Hematopoietic multipotent progenitor cell (in vitro differentiated cells): ENCODE data around the gene CMC2. TPM values are rescaled to one million over a fixed set of nuclear protein-coding genes. Genes with fewer than 3 reads are reported as not detected.

ENCODE experiments used
- DNase-seq, 3 donors: peaks; one replicate each; pipeline ENCODE4 v3.0.0-alpha.2; 2011 to 2015; ENCODE audit warnings: low read depth in 2 of 3, low spot score in 2 of 3
- total RNA-seq: library from RNA; depleted of rRNA; stranded (reverse); fragments of >200 nt; gene quantifications from one replicate; pipeline ENCODE4 v1.2.3, GENCODE V29; 2012

The CMC2 gene
- total RNA-seq: 24.5 TPM

GRCh38 chr16:81006813-81007695, at the start of gene CMC2, which contains the start of gene CENPN:
TSS of gene CMC2 (minus strand) at chr16:81006885. CDS start at chr16:80997394, 9,491 bp downstream.
TSS of gene CENPN (plus strand) at chr16:81007214. CDS start at chr16:81011940, 4,726 bp downstream.
- peak; percentile 98 to 99 (median 99) for DNase-seq

DNA sequence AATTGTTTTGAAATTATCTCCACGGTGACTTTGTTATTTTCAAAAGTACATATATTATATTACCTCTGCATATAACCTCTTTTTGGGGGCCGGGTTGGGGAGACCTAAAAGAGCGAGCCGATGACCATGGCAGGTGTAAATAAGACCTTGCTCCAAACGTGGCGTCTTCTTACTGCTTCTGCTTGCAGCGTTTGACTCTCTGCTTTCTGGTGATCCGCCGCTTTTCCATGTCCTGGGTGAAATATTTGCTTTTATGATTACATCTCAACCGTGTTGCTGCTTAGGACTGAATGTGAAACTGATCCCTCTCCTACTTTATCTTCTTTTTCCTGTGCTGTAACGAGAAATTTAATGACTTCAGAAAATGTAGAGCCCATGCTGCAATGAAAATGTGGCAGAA, 47.1 kb upstream of the CMC2 start:
- no peak for DNase-seq

- DNase-seq: no peak
Measured at GRCh38 chr16:81042821-81043220, 36.1 kb upstream of the CMC2 start.

- no peak for DNase-seq
Measured at GRCh38 chr16:81041696-81042095, 35.0 kb upstream of the CMC2 start.

- DNase-seq: no peak
Measured at GRCh38 chr16:81040842-81041241, 34.2 kb upstream of the CMC2 start.

- DNase-seq: no peak
Measured at GRCh38 chr16:81040131-81040530, 33.4 kb upstream of the CMC2 start.

- DNase-seq: peak in 2 of 3 donors; percentile 7 to 46
Measured at GRCh38 chr16:81036751-81037350, 30.2 kb upstream of the CMC2 start.

DNA sequence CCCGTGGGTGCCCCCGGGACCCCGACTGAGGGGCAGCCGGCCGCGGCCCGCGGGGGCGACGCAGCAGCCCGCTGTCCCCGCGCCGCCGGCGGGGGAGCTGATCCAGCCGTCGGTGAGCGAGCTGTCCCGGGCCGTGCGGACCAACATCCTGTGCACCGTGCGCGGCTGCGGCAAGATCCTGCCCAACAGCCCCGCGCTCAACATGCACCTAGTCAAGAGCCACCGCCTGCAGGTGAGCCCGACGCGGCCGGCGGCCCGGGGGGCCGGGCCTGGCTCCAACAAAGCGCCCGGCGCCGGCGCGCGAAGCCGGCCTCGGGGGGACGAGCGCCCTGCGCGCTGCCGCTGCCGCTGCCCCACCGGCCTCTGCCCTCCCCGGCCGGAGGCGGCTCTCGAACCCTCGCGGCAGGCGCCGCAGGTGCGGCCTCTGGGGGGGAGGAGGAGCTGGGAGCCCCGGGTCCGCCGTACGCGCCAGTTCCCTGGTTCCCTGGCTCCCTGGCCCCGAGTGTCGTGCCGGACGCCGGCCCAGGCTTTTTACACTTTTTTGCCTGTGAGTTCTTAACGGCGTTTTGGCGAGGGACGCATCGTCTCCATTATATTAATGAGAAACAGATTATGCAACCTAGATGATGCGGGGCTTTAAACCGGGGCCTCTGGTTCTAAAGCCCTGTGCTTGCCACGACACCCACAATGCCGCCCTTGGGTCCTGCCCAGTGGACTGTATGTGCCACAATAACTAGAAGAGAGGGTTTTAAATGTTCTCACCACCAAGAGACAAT, 29.5 kb upstream of the CMC2 start:
- DNase-seq: peak; percentile 4 to 36 (median 23)

DNA sequence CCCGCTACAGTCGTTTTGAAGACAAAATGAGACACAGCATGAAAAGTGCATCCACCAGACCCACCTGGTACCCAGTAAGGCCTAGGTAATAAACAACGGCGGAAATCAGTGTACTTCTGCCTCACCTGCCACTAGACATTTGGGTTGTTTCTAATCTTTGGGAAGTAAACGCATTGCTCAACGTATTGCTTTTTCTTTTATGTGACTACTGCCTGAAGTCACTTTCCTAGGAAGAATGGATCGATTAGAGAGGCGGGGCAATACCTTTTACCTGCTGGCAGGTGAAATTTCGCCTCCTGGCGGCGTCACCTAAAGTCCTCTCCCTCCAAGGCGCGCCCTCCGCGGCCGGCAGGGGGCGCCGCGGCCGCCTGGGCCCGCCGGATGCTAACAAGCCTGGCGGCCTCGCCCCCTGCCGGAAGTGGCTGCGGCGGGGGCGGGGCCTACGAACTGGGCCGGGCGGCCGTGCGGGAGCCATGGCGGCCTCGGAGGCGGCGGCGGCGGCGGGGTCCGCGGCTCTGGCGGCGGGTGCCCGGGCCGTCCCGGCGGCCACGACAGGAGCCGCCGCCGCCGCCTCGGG, 28.8 kb upstream of the CMC2 start, which contains the start of gene ATMIN:
Gene ATMIN (plus strand): TSS at position 445 of the 577 bp plus-strand sequence. CDS start 29 bp downstream, at position 474.
- DNase-seq: peak; percentile 86 to 93 (median 89)

- no peak for DNase-seq
Measured at GRCh38 chr16:81029930-81030604, 23.4 kb upstream of the CMC2 start.

- no peak for DNase-seq
Measured at GRCh38 chr16:81026429-81026828, 19.7 kb upstream of the CMC2 start.

- DNase-seq: no peak
Measured at GRCh38 chr16:81018496-81018895, 11.8 kb upstream of the CMC2 start.

GRCh38 chr16:81014672-81015071, 8.0 kb upstream of the CMC2 start:
- no peak for DNase-seq

DNA sequence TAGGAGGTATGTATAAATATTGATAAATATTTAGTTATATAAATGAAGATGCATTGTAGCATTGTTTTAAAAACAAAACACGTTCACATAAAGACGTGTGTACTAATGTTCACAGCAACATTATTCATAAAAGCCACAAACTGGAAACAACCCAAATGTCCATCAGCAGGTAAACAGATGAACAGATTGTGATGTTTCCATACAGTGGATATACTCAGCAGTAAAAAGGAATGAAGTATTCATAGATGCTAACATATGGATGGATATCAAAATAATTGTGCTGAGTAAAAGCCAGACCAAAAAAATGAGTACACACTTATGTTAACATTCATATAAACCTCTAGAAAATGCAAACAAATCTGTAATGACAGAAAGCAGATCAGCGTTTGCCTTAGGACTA, 6.3 kb upstream of the CMC2 start:
- DNase-seq: no peak

- no peak for DNase-seq
Measured at GRCh38 chr16:81008505-81008789, 1.8 kb upstream of the CMC2 start.

DNA sequence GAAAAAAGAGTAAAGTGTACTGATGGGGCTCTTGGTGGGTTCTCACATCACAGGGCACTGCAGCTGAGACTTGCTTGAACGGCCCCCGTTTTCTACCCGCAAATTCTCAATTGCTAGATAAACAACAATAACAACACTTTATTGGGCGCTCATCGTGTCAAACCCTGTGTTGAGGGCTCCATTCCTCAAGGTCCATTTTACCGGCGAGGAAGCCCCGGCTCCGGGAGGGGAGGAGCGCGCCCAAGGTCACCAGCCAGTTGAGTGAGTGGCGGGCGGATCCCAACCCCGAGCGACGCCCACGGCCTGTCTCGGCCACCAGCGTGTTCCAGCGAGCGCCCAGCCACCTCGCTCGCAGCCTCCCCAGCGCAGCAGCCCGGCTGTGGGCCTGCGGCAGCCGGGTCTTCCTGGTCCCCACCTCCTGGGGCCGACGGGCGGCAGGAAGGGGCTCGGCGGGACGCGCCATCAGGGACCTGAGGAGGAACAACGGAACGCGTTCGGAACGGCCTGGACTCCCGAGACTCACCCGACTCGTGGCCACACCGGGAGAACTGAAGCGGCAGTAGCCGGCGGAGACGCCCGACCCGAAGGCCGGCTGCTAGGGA, 373 bp downstream of the CMC2 start:
- peak in 1 of 3 donors; percentile 62 for DNase-seq

DNA sequence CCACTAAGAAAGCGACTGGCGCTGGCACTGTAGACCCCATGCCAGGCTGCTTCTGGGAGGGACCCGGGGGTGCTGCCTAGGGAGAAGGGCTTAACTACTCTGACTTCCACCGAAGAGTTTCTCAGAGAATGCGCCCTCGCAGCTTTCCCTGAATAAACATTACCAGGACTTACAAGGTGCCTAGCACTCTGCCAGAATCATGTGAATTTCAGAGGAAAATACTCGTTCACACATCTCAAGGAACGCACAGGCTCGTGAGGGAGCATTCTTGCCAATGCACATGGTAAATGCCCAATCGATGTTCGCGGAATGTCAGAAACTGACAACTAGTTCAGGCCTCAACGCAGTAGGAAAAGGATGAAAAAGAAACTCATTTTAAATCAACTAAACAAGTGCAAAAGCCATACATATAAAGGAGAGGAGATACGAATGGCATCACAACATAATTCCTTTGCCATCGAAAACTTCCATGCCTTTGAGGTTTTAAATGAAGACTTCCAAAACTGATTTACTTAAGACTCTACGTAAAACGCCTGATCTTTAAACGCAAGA, 999 bp downstream of the CMC2 start:
- DNase-seq: no peak

GRCh38 chr16:81004646-81005353, 1.9 kb downstream of the CMC2 start:
- peak in 2 of 3 donors; percentile 65 to 82 for DNase-seq
